HepG2 (cell line): ENCODE results near the gene PNKD. TPM values are rescaled to one million over a fixed set of nuclear protein-coding genes. Genes with fewer than 3 reads are reported as not detected.

Source experiments
- EED ChIP-seq: sonication (generic); formaldehyde crosslinking; IDR thresholded peaks from 2 replicates; pipeline ENCODE4 v1.5.0; 2020; ENCODE audit warnings: mild to moderate bottlenecking, missing genetic modification reagents
- HOXA9 ChIP-seq: sonication (generic); formaldehyde crosslinking; IDR thresholded peaks from 2 replicates; pipeline ENCODE4 v1.8.1; 2022; ENCODE audit warnings: missing genetic modification reagents, mild to moderate bottlenecking, moderate library complexity, borderline replicate concordance
- KMT2B ChIP-seq: IDR thresholded peaks from 2 replicates; pipeline ENCODE4 v1.6.1; 2016; ENCODE audit warnings: missing genetic modification reagents, missing compliant biosample characterization
- NR2C2 ChIP-seq: sonication (generic); formaldehyde crosslinking; IDR thresholded peaks from 2 replicates; pipeline ENCODE4 v1.4.0; 2020; ENCODE audit warnings: missing genetic modification reagents, mild to moderate bottlenecking, moderate library complexity, borderline replicate concordance
- POLR2G ChIP-seq: fragments of 200-400 bp; formaldehyde crosslinking; IDR thresholded peaks from 2 replicates; pipeline ENCODE4 v1.6.1; 2018; ENCODE audit warnings: mild to moderate bottlenecking, low read depth, low read length, moderate library complexity
- RBAK ChIP-seq: sonication (generic); formaldehyde crosslinking; IDR thresholded peaks from 2 replicates; pipeline ENCODE4 v1.5.1; 2020; ENCODE audit warnings: mild to moderate bottlenecking, missing genetic modification reagents
- TAF15 ChIP-seq: fragments of 200-400 bp; formaldehyde crosslinking; IDR thresholded peaks from one replicate; pipeline ENCODE4 v1.6.1; 2018; ENCODE audit warnings: mild to moderate bottlenecking, low read depth, low read length; ENCODE audit not compliant: poor library complexity, severe bottlenecking
- TARDBP ChIP-seq: sonication (generic); formaldehyde crosslinking; IDR thresholded peaks from 2 replicates; pipeline ENCODE4 v1.8.0; 2022; ENCODE audit warnings: mild to moderate bottlenecking, missing genetic modification reagents
- WIZ ChIP-seq: sonication (generic); formaldehyde crosslinking; IDR thresholded peaks from 2 replicates; pipeline ENCODE4 v1.5.1; 2020; ENCODE audit warnings: mild to moderate bottlenecking, missing genetic modification reagents
- ZEB1 ChIP-seq: IDR thresholded peaks from 2 replicates; pipeline ENCODE4 v1.6.1; 2012; ENCODE audit warnings: mild to moderate bottlenecking, low read depth, inconsistent platforms; ENCODE audit not compliant: insufficient replicate concordance
- ZNF160 ChIP-seq: sonication (generic); formaldehyde crosslinking; IDR thresholded peaks from 2 replicates; pipeline ENCODE4 v1.8.0; 2022; ENCODE audit warnings: mild to moderate bottlenecking, inconsistent platforms, missing genetic modification reagents
- ZNF205 ChIP-seq: IDR thresholded peaks from 2 replicates; pipeline ENCODE4 v1.6.1; 2018; ENCODE audit warnings: missing biosample characterization, missing genetic modification reagents
- ZNF335 ChIP-seq: sonication (generic); formaldehyde crosslinking; IDR thresholded peaks from 2 replicates; pipeline ENCODE4 v1.4.0; 2020; ENCODE audit warnings: missing genetic modification reagents
- ZNF747 ChIP-seq: sonication (generic); formaldehyde crosslinking; IDR thresholded peaks from 2 replicates; pipeline ENCODE4 v1.8.1; 2023; ENCODE audit warnings: missing genetic modification reagents, mild to moderate bottlenecking, borderline replicate concordance
- polyA plus RNA-seq, 8 experiments: library from polyadenylated mRNA; depleted of rRNA in 3 of 8; stranded (reverse) in 7 of 8; unstranded in 1 of 8; fragments of >200 nt; fragmentation: Illumina TruSeq in 4 of 8; extraction: Trizol in 4 of 8; gene quantifications; 2 replicates each; pipeline versions ENCODE4 v1.2.1 to v1.2.3, GENCODE V29; 2011 to 2016; ENCODE audit warnings: low read depth in 4 of 8, missing spikeins in 1 of 8, mixed read lengths in 1 of 8; ENCODE audit not compliant: insufficient read depth in 1 of 8
- total RNA-seq, 5 experiments: library from RNA; depleted of rRNA; stranded (reverse); fragments of >200 nt; fragmentation: Illumina TruSeq; extraction: Trizol; gene quantifications; 2 replicates each; pipeline ENCODE4 v1.2.3, GENCODE V29; 2016; ENCODE audit warnings: low read depth in 1 of 5
- TF ChIP-seq, protein P1 (sequence below): sonication (generic); formaldehyde crosslinking; IDR thresholded peaks from 2 replicates; pipeline ENCODE4 v1.8.1; 2023; ENCODE audit warnings: missing genetic modification reagents, mild to moderate bottlenecking, borderline replicate concordance
- TF ChIP-seq, protein P2 (sequence below), 2 experiments: fragments of 450-650 bp in 1 of 2; sonication (generic) in 1 of 2; formaldehyde crosslinking; IDR thresholded peaks; 2 replicates each; pipeline versions ENCODE4 v1.5.0 to v1.8.0; 2020 to 2022; ENCODE audit warnings: mild to moderate bottlenecking in 1 of 2, missing genetic modification reagents in 1 of 2
- TF ChIP-seq, protein P3 (sequence below): sonication (generic); formaldehyde crosslinking; IDR thresholded peaks from 2 replicates; pipeline ENCODE4 v1.4.0; 2020; ENCODE audit warnings: mild to moderate bottlenecking, low read depth, missing genetic modification reagents
- TF ChIP-seq, protein P4 (sequence below): sonication (generic); formaldehyde crosslinking; IDR thresholded peaks from 2 replicates; pipeline ENCODE4 v1.5.1; 2020; ENCODE audit warnings: missing genetic modification reagents, mild to moderate bottlenecking, borderline replicate concordance
- TF ChIP-seq, protein P5 (sequence below): sonication (generic); formaldehyde crosslinking; IDR thresholded peaks from 2 replicates; pipeline ENCODE4 v1.8.0; 2023; ENCODE audit warnings: mild to moderate bottlenecking, missing genetic modification reagents
- TF ChIP-seq, protein P6 (sequence below): IDR thresholded peaks from 2 replicates; pipeline ENCODE4 v1.6.1; 2012; ENCODE audit warnings: inconsistent platforms
- TF ChIP-seq, protein P7 (sequence below): sonication (generic); formaldehyde crosslinking; IDR thresholded peaks from 2 replicates; pipeline ENCODE4 v1.4.0; 2020; ENCODE audit warnings: mild to moderate bottlenecking, missing genetic modification reagents

PNKD gene
- total and polyA plus RNA-seq, 2 of the 13 experiments (the other 11 are each of a cell fraction or from before 2014, with no cell fraction given), result 55.9 to 80.4 TPM

DNA sequence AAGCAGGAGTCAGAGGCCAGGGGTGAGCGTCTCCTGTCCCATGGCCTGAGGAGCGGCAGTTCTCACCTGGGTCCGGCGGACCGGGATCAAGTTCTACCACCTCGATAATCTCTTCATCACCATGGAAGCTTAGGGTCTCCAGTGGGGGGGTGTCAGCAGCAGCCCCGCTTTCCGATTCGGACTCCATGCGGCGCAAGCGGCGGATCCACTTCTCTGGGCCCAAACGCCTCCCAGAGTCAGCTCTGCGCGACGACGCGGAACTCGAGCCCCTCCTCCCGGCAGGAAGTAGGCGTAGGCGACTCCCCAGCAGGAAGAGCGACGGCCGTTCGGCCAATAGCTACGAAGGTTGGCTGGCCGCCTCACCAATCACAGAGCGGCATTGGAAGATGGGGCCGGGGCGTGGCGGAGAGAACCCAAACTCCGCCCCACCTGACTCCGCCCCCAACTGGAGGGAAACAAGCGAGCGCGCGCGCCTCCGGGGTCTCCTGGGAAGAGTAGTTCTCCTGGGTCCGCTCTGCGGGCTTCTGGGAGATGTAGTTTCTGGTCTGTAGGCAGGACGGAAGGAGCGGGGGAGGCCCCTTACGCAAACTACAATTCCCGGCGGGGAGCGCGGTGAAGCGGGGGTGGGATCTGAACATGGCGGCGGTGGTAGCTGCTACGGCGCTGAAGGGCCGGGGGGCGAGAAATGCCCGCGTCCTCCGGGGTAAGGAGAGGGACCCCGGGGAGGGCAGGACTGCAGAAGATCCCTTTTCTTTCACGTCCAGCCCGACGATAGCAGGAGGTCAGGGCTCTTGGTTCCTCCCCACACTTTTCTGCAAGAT, at the start of gene PNKD, which contains the start of gene AAMP (continued):
- TF ChIP-seq HOXA9 (CRISPR knock-in tag), result no peak
- TF ChIP-seq, protein P1, sequence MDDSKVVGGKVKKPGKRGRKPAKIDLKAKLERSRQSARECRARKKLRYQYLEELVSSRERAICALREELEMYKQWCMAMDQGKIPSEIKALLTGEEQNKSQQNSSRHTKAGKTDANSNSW (CRISPR knock-in tag), result no peak
- peak; percentile 85 for TF ChIP-seq NR2C2 (CRISPR knock-in tag)
- TF ChIP-seq ZNF205 (CRISPR knock-in tag), result 0 out of 2 replicates have a peak, but pooled peaks have one; percentile 18
- TF ChIP-seq, protein P2, sequence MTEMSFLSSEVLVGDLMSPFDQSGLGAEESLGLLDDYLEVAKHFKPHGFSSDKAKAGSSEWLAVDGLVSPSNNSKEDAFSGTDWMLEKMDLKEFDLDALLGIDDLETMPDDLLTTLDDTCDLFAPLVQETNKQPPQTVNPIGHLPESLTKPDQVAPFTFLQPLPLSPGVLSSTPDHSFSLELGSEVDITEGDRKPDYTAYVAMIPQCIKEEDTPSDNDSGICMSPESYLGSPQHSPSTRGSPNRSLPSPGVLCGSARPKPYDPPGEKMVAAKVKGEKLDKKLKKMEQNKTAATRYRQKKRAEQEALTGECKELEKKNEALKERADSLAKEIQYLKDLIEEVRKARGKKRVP (CRISPR knock-in tag; IDR thresholded peaks at IDR 0.05), result no peak; a peak in 1 of 4 replicates
- TF ChIP-seq WIZ (CRISPR knock-in tag), result peak; percentile 96
- TF ChIP-seq, protein P3, sequence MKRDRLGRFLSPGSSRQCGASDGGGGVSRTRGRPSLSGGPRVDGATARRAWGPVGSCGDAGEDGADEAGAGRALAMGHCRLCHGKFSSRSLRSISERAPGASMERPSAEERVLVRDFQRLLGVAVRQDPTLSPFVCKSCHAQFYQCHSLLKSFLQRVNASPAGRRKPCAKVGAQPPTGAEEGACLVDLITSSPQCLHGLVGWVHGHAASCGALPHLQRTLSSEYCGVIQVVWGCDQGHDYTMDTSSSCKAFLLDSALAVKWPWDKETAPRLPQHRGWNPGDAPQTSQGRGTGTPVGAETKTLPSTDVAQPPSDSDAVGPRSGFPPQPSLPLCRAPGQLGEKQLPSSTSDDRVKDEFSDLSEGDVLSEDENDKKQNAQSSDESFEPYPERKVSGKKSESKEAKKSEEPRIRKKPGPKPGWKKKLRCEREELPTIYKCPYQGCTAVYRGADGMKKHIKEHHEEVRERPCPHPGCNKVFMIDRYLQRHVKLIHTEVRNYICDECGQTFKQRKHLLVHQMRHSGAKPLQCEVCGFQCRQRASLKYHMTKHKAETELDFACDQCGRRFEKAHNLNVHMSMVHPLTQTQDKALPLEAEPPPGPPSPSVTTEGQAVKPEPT (CRISPR knock-in tag), result no peak
- peak; percentile 81 for TF ChIP-seq KMT2B (CRISPR knock-in tag)
- TF ChIP-seq POLR2G, result peak; percentile 96
- TF ChIP-seq ZNF747, result peak; percentile 98
- TF ChIP-seq TAF15, result peak; percentile 35
- TF ChIP-seq, protein P4, sequence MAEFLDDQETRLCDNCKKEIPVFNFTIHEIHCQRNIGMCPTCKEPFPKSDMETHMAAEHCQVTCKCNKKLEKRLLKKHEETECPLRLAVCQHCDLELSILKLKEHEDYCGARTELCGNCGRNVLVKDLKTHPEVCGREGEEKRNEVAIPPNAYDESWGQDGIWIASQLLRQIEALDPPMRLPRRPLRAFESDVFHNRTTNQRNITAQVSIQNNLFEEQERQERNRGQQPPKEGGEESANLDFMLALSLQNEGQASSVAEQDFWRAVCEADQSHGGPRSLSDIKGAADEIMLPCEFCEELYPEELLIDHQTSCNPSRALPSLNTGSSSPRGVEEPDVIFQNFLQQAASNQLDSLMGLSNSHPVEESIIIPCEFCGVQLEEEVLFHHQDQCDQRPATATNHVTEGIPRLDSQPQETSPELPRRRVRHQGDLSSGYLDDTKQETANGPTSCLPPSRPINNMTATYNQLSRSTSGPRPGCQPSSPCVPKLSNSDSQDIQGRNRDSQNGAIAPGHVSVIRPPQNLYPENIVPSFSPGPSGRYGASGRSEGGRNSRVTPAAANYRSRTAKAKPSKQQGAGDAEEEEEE, result peak; percentile 93; the same call in 1 of the 2 replicates
- peak; percentile 50; the same call in 1 of the 2 replicates for TF ChIP-seq ZNF335
- TF ChIP-seq, protein P5, sequence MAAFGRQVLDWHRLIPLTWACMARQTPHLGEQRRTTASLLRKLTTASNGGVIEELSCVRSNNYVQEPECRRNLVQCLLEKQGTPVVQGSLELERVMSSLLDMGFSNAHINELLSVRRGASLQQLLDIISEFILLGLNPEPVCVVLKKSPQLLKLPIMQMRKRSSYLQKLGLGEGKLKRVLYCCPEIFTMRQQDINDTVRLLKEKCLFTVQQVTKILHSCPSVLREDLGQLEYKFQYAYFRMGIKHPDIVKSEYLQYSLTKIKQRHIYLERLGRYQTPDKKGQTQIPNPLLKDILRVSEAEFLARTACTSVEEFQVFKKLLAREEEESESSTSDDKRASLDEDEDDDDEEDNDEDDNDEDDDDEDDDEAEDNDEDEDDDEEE (CRISPR knock-in tag), result peak; percentile 93; the same call in 1 of the 2 replicates
- peak; percentile 70 for TF ChIP-seq TARDBP (CRISPR knock-in tag)
- no peak for TF ChIP-seq RBAK
- TF ChIP-seq, protein P6, sequence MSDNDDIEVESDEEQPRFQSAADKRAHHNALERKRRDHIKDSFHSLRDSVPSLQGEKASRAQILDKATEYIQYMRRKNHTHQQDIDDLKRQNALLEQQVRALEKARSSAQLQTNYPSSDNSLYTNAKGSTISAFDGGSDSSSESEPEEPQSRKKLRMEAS, result peak; percentile 54
- TF ChIP-seq EED (CRISPR knock-in tag), result no peak
- peak; percentile 47 for TF ChIP-seq ZEB1
- 0 out of 2 replicates have a peak, but pooled peaks have one; percentile 59 for TF ChIP-seq ZNF160 (CRISPR knock-in tag)
- TF ChIP-seq, protein P7, sequence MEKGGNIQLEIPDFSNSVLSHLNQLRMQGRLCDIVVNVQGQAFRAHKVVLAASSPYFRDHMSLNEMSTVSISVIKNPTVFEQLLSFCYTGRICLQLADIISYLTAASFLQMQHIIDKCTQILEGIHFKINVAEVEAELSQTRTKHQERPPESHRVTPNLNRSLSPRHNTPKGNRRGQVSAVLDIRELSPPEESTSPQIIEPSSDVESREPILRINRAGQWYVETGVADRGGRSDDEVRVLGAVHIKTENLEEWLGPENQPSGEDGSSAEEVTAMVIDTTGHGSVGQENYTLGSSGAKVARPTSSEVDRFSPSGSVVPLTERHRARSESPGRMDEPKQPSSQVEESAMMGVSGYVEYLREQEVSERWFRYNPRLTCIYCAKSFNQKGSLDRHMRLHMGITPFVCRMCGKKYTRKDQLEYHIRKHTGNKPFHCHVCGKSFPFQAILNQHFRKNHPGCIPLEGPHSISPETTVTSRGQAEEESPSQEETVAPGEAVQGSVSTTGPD (CRISPR knock-in tag), result no peak
